SK-N-SH (cell line): ENCODE measurements around the gene PLOD3. TPM values are rescaled to one million over a fixed set of nuclear protein-coding genes. Genes with fewer than 3 reads are reported as not detected.
A peak's percentile ranks its signal among the peaks of the same experiment; 100 is the strongest.

Source experiments
- CTCF ChIA-PET: fragments of 300-600, 350-600 bp; formaldehyde crosslinking; extraction: SDS; loops from one replicate; lab custom pipeline; 2021; lab: Yijun Ruan, JAX
- POLR2A ChIA-PET: fragments of 350-600 bp; sonication (Branson Sonifier 250); formaldehyde crosslinking; extraction: SDS; loops from one replicate; lab custom pipeline; 2020; ENCODE audit warnings: antibody characterized with exemption, inconsistent platforms; lab: Yijun Ruan, JAX
- DNase-seq: peaks from one replicate; pipeline ENCODE4 v3.0.0; 2012
- H2AFZ ChIP-seq: fragments of 200-600 bp; sonication (generic); 2 replicates; pipeline ENCODE4 v1.8.1; 2016; ENCODE audit warnings: antibody characterized with exemption, mild to moderate bottlenecking, low read depth
- H3F3A ChIP-seq: fragments of 200-600 bp; sonication (generic); replicated peaks from 2 replicates; pipeline ENCODE3; 2016; ENCODE audit warnings: antibody characterized with exemption, mild to moderate bottlenecking; ENCODE audit not compliant: insufficient read depth
- H3K27ac ChIP-seq, 2 experiments: fragments of 200-500 bp in 1 of 2; fragments of 200-600 bp in 1 of 2; sonication (Bioruptor generic) in 1 of 2; sonication (generic), shearing (Covaris generic) in 1 of 2; 2 replicates each; pipeline versions ENCODE4 v1.5.1 to v1.6.1; 2014 to 2016; ENCODE audit warnings: low read depth in 2 of 2, inconsistent platforms in 1 of 2, low read length in 1 of 2, mild to moderate bottlenecking in 1 of 2, mixed read lengths in 1 of 2
- H3K27me3 ChIP-seq: fragments of 200-600 bp; sonication (generic), shearing (Covaris generic); 2 replicates; pipeline ENCODE4 v1.6.1; 2016; ENCODE audit warnings: mixed run types; ENCODE audit not compliant: insufficient read depth
- H3K36me3 ChIP-seq, 2 experiments: fragments of 200-500 bp in 1 of 2; fragments of 200-600 bp in 1 of 2; sonication (Bioruptor generic) in 1 of 2; sonication (generic) in 1 of 2; replicated peaks in 1 of 2; 2 replicates each; pipeline versions ENCODE3 to v1.5.1; 2014 to 2016; ENCODE audit warnings: low read length in 1 of 2, mild to moderate bottlenecking in 1 of 2; ENCODE audit not compliant: insufficient read depth in 2 of 2, control insufficient read depth in 1 of 2
- H3K4me1 ChIP-seq, 2 experiments: fragments of 200-500 bp in 1 of 2; fragments of 200-600 bp in 1 of 2; sonication (Bioruptor generic) in 1 of 2; sonication (generic), shearing (Covaris generic) in 1 of 2; 2 replicates each; pipeline versions ENCODE4 v1.5.1 to v1.6.1; 2014 to 2016; ENCODE audit warnings: low read depth in 1 of 2, low read length in 1 of 2, mixed run types in 1 of 2; ENCODE audit not compliant: insufficient read depth in 2 of 2, control insufficient read depth in 1 of 2
- H3K4me2 ChIP-seq: fragments of 200-600 bp; sonication (generic), shearing (Covaris generic); 2 replicates; pipeline ENCODE4 v1.6.1; 2017; ENCODE audit warnings: mixed run types
- H3K4me3 ChIP-seq, 2 experiments: fragments of 200-500 bp in 1 of 2; fragments of 200-600 bp in 1 of 2; sonication (Bioruptor generic) in 1 of 2; sonication (generic), shearing (Covaris generic) in 1 of 2; 2 replicates each; pipeline versions ENCODE4 v1.5.1 to v1.8.1; 2014 to 2016; ENCODE audit warnings: low read depth in 2 of 2, inconsistent platforms in 1 of 2, low read length in 1 of 2, mild to moderate bottlenecking in 1 of 2, mixed read lengths in 1 of 2, moderate library complexity in 1 of 2
- H3K79me2 ChIP-seq: fragments of 200-600 bp; sonication (generic); 2 replicates; pipeline ENCODE4 v1.8.1; 2017; ENCODE audit warnings: mild to moderate bottlenecking; ENCODE audit not compliant: insufficient read depth
- H3K9ac ChIP-seq: fragments of 200-600 bp; sonication (generic); 2 replicates; pipeline ENCODE4 v1.6.1; 2017; ENCODE audit warnings: mixed run types
- H3K9me2 ChIP-seq: fragments of 200-600 bp; sonication (generic); 2 replicates; pipeline ENCODE4 v1.6.1; 2017; ENCODE audit warnings: mixed run types
- H3K9me3 ChIP-seq: fragments of 200-600 bp; sonication (generic); 2 replicates; pipeline ENCODE4 v1.6.1; 2017; ENCODE audit warnings: mixed run types, mild to moderate bottlenecking, moderate library complexity
- H4K20me1 ChIP-seq: fragments of 200-600 bp; sonication (generic); 2 replicates; pipeline ENCODE4 v1.6.1; 2017; ENCODE audit warnings: mild to moderate bottlenecking, mixed run types; ENCODE audit not compliant: insufficient read depth
- CHD2 ChIP-seq: fragments of 150-350 bp; IDR thresholded peaks from 2 replicates; pipeline ENCODE4 v1.6.1; 2018; ENCODE audit warnings: low read length; ENCODE audit not compliant: partially characterized antibody
- CTCF ChIP-seq: fragments of 200-600 bp; sonication (generic); IDR thresholded peaks from 2 replicates; pipeline ENCODE4 v1.6.1; 2017; ENCODE audit warnings: antibody characterized with exemption, mild to moderate bottlenecking, moderate library complexity
- ELF1 ChIP-seq: IDR thresholded peaks from 2 replicates; pipeline ENCODE4 v1.4.0; 2012
- EP300 ChIP-seq, 2 experiments: IDR thresholded peaks; 2 replicates each; pipeline versions ENCODE4 v1.4.0 to v1.6.1; 2012; ENCODE audit warnings: borderline replicate concordance in 1 of 2, low read depth in 1 of 2, low read length in 1 of 2
- EZH2phosphoT487 ChIP-seq: fragments of 200-600 bp; sonication (generic); IDR thresholded peaks from 2 replicates; pipeline ENCODE4 v1.6.1; 2017; ENCODE audit warnings: low read depth, mixed run types, mild to moderate bottlenecking, antibody characterized with exemption, moderate library complexity, borderline replicate concordance
- FOSL2 ChIP-seq: IDR thresholded peaks from 2 replicates; pipeline ENCODE4 v1.4.0; 2012; ENCODE audit warnings: low read depth, mild to moderate bottlenecking, moderate library complexity, borderline replicate concordance
- FOXJ3 ChIP-seq: sonication (generic); formaldehyde crosslinking; IDR thresholded peaks from 2 replicates; pipeline ENCODE4 v1.5.1; 2020; ENCODE audit warnings: mild to moderate bottlenecking, missing genetic modification reagents
- FOXM1 ChIP-seq: IDR thresholded peaks from 2 replicates; pipeline ENCODE4 v1.4.0; 2012; ENCODE audit warnings: low read depth, mild to moderate bottlenecking
- GABPA ChIP-seq: IDR thresholded peaks from 2 replicates; pipeline ENCODE4 v1.4.0; 2012; ENCODE audit warnings: low read depth, mild to moderate bottlenecking
- GATA2 ChIP-seq: sonication (generic); formaldehyde crosslinking; IDR thresholded peaks from 2 replicates; pipeline ENCODE4 v1.5.0; 2020; ENCODE audit warnings: mild to moderate bottlenecking, missing genetic modification reagents
- IRF3 ChIP-seq: fragments of 150-350 bp; IDR thresholded peaks from 2 replicates; pipeline ENCODE4 v1.6.1; 2016; ENCODE audit warnings: mild to moderate bottlenecking, low read depth, low read length
- JUND ChIP-seq: IDR thresholded peaks from 2 replicates; pipeline ENCODE4 v1.4.0; 2012
- MAX ChIP-seq: IDR thresholded peaks from 2 replicates; pipeline ENCODE4 v1.4.0; 2012; ENCODE audit warnings: low read depth
- MEF2A ChIP-seq: IDR thresholded peaks from 2 replicates; pipeline ENCODE4 v1.4.0; 2012; ENCODE audit warnings: low read depth, borderline replicate concordance
- MXI1 ChIP-seq: IDR thresholded peaks from 2 replicates; pipeline ENCODE4 v1.6.1; 2012; ENCODE audit warnings: mild to moderate bottlenecking, low read depth, low read length, improper control_type of control experiment
- NFIC ChIP-seq: IDR thresholded peaks from 2 replicates; pipeline ENCODE4 v1.4.0; 2012; ENCODE audit warnings: borderline replicate concordance
- NRF1 ChIP-seq: IDR thresholded peaks from 2 replicates; pipeline ENCODE4 v1.6.1; 2012; ENCODE audit warnings: low read depth, mild to moderate bottlenecking, low read length
- PBX3 ChIP-seq: IDR thresholded peaks from 2 replicates; pipeline ENCODE4; 2012
- RCOR1 ChIP-seq: fragments of 150-350 bp; IDR thresholded peaks from 2 replicates; pipeline ENCODE4 v1.6.1; 2017; ENCODE audit warnings: antibody characterized with exemption, low read length
- SIN3A ChIP-seq: IDR thresholded peaks from 2 replicates; pipeline ENCODE4 v1.6.1; 2012; ENCODE audit warnings: low read depth, mild to moderate bottlenecking, low read length, moderate library complexity, borderline replicate concordance
- SMC3 ChIP-seq: IDR thresholded peaks from 2 replicates; pipeline ENCODE4 v1.6.1; 2012; ENCODE audit warnings: low read depth, low read length, improper control_type of control experiment
- TAF1 ChIP-seq: IDR thresholded peaks from 2 replicates; pipeline ENCODE4 v1.6.1; 2012; ENCODE audit warnings: low read depth, mild to moderate bottlenecking, low read length, moderate library complexity, borderline replicate concordance
- TEAD4 ChIP-seq: IDR thresholded peaks from 2 replicates; pipeline ENCODE4 v1.4.0; 2012; ENCODE audit warnings: mild to moderate bottlenecking, borderline replicate concordance; ENCODE audit not compliant: insufficient read depth
- USF1 ChIP-seq: IDR thresholded peaks from 2 replicates; pipeline ENCODE4 v1.4.0; 2012; ENCODE audit warnings: low read depth, borderline replicate concordance
- YY1 ChIP-seq: IDR thresholded peaks from 2 replicates; pipeline ENCODE4 v1.4.0; 2012; ENCODE audit warnings: low read depth, mild to moderate bottlenecking
- ZBTB33 ChIP-seq: IDR thresholded peaks from 2 replicates; pipeline ENCODE4 v1.4.0; 2012; ENCODE audit warnings: low read depth, borderline replicate concordance
- WGBS: methylation state at CpG from one replicate; pipeline ENCODE4 v1.1.6; 2017; ENCODE audit warnings: low lambda C conversion rate; 5-methylcytosine and 5-hydroxymethylcytosine counted together
- polyA plus RNA-seq, 3 experiments: library from polyadenylated mRNA; depleted of rRNA; stranded (reverse); fragments of >200 nt; gene quantifications; 2 replicates each; pipeline ENCODE4 v1.2.3, GENCODE V29; 2012

The PLOD3 gene
- polyA plus RNA-seq, 1 of the 3 experiments (the other 2 are of a cell fraction), result 276 TPM

- ChIA-PET CTCF (interaction anchor here (1.3 to 3.8 kb wide), 5 partner anchors 11 to 116 kb away, joined by 5 to 26 read pairs (median 17); partner anchors contain the start of gene FIS1), POLR2A (interaction anchor here (0.6 to 3.0 kb wide), 3 partner anchors 11 to 78 kb away, joined by 4 to 43 read pairs (median 13); partner anchors contain the start of gene FIS1)
- no peaks in the 10 kb centered on the region; the same call in 1 of the 2 replicates for H3K27me3 ChIP-seq
- peaks cover 40% of the 10 kb centered on the region for H3F3A ChIP-seq
- H3K27ac ChIP-seq, result peak overlapping the region; percentile 31 to 67; a peak in 3 of 4 replicates
- H3K4me1 ChIP-seq, result peaks cover 36 to 69% of the 10 kb centered on the region in 2 experiments
- peak overlapping the region; percentile 23 to 25; a peak in 3 of 4 replicates for H3K4me3 ChIP-seq
- H3K36me3 ChIP-seq, result peaks cover 0 to 3% of the 10 kb centered on the region in 2 experiments
- DNase-seq, result peak; percentile 78
- H4K20me1 ChIP-seq, result peaks cover 18% of the 10 kb centered on the region
- H3K9ac ChIP-seq, result no peak overlapping the region
- H3K9me3 ChIP-seq, result no peaks in the 10 kb centered on the region
- no peaks in the 10 kb centered on the region for H3K79me2 ChIP-seq
- H3K4me2 ChIP-seq, result peak overlapping the region; percentile 98
- no peaks in the 10 kb centered on the region for H3K9me2 ChIP-seq
- WGBS, result 2% methylated on average over 19 of the region's 19 CpGs
- no peak overlapping the region for H2AFZ ChIP-seq
- TF ChIP-seq MXI1 (peak; percentile 86), MAX (peak; percentile 42; the same call in 1 of the 2 replicates), EP300 (IDR thresholded peaks at IDR 0.05; ENCODE audit: borderline replicate concordance in 1 of 2, low read depth in 1 of 2, low read length in 1 of 2) (peak in 1 of 2 experiments; percentile 40; a peak in 2 of 4 replicates), ELF1 (no peak), USF1 (peak; percentile 52; the same call in 1 of the 2 replicates), CHD2 (peak; percentile 93), NFIC (no peak), FOXM1 (no peak), EZH2phosphoT487 (no peak), CTCF (no peak), JUND (peak; percentile 58), GABPA (no peak), ZBTB33 (no peak), GATA2 (CRISPR knock-in tag) (no peak), SIN3A (peak; percentile 46; the same call in 1 of the 2 replicates), YY1 (no peak), RCOR1 (peak; percentile 50; the same call in 1 of the 2 replicates), FOXJ3 (CRISPR knock-in tag) (no peak), SMC3 (no peak), NRF1 (no peak), IRF3 (no peak), MEF2A (no peak), FOSL2 (peak; percentile 73; the same call in 1 of the 2 replicates), TAF1 (peak; percentile 2; the same call in 1 of the 2 replicates), PBX3 (peak; percentile 51), TEAD4 (no peak)
These were observed 50.3 kb downstream of the PLOD3 start for GRCh38 chr7:101166909-101167644.
